H1 (cell line): ENCODE data around the gene NEUROD4. TPM values are rescaled to one million over a fixed set of nuclear protein-coding genes. Genes with fewer than 3 reads are reported as not detected.

ENCODE experiments used
- KDM5A ChIP-seq: fragments of 200-600 bp; IDR thresholded peaks from 2 replicates; pipeline ENCODE4 v1.7.1; 2012; ENCODE audit warnings: mild to moderate bottlenecking, low read length, inconsistent platforms, mixed read lengths
- polyA plus RNA-seq, 7 experiments: library from polyadenylated mRNA; depleted of rRNA in 3 of 7; stranded (reverse) in 5 of 7; unstranded in 2 of 7; fragments of >200 nt in 5 of 7; fragments of 200-250 nt in 2 of 7; gene quantifications; 1 replicate in 5 of 7; 2 replicates in 1 of 7; 4 replicates in 1 of 7; pipeline versions ENCODE4 v1.2.1 to v1.2.3, GENCODE V29; 2011 to 2013; ENCODE audit warnings: missing spikeins in 2 of 7, mixed read lengths in 2 of 7
- total RNA-seq: library from RNA; stranded (reverse); fragmentation: NEBNext Ultra II Directional; extraction: Animal tissue kit (Norgen Biotek cat#: 25700); gene quantifications from 2 replicates; pipeline ENCODE4 v1.2.1, GENCODE V29; 2021
- TF ChIP-seq, protein P1 (sequence below): fragments of 300-600 bp; sonication (generic); IDR thresholded peaks from 2 replicates; pipeline ENCODE4 v1.7.1; 2012; ENCODE audit warnings: low read length, moderate library complexity, mild to moderate bottlenecking, inconsistent platforms; ENCODE audit not compliant: insufficient replicate concordance

Gene NEUROD4
- total and polyA plus RNA-seq, 2 of the 8 experiments (the other 6 are each of a cell fraction or from before 2014, with no cell fraction given): not detected

- TF ChIP-seq, protein P1, sequence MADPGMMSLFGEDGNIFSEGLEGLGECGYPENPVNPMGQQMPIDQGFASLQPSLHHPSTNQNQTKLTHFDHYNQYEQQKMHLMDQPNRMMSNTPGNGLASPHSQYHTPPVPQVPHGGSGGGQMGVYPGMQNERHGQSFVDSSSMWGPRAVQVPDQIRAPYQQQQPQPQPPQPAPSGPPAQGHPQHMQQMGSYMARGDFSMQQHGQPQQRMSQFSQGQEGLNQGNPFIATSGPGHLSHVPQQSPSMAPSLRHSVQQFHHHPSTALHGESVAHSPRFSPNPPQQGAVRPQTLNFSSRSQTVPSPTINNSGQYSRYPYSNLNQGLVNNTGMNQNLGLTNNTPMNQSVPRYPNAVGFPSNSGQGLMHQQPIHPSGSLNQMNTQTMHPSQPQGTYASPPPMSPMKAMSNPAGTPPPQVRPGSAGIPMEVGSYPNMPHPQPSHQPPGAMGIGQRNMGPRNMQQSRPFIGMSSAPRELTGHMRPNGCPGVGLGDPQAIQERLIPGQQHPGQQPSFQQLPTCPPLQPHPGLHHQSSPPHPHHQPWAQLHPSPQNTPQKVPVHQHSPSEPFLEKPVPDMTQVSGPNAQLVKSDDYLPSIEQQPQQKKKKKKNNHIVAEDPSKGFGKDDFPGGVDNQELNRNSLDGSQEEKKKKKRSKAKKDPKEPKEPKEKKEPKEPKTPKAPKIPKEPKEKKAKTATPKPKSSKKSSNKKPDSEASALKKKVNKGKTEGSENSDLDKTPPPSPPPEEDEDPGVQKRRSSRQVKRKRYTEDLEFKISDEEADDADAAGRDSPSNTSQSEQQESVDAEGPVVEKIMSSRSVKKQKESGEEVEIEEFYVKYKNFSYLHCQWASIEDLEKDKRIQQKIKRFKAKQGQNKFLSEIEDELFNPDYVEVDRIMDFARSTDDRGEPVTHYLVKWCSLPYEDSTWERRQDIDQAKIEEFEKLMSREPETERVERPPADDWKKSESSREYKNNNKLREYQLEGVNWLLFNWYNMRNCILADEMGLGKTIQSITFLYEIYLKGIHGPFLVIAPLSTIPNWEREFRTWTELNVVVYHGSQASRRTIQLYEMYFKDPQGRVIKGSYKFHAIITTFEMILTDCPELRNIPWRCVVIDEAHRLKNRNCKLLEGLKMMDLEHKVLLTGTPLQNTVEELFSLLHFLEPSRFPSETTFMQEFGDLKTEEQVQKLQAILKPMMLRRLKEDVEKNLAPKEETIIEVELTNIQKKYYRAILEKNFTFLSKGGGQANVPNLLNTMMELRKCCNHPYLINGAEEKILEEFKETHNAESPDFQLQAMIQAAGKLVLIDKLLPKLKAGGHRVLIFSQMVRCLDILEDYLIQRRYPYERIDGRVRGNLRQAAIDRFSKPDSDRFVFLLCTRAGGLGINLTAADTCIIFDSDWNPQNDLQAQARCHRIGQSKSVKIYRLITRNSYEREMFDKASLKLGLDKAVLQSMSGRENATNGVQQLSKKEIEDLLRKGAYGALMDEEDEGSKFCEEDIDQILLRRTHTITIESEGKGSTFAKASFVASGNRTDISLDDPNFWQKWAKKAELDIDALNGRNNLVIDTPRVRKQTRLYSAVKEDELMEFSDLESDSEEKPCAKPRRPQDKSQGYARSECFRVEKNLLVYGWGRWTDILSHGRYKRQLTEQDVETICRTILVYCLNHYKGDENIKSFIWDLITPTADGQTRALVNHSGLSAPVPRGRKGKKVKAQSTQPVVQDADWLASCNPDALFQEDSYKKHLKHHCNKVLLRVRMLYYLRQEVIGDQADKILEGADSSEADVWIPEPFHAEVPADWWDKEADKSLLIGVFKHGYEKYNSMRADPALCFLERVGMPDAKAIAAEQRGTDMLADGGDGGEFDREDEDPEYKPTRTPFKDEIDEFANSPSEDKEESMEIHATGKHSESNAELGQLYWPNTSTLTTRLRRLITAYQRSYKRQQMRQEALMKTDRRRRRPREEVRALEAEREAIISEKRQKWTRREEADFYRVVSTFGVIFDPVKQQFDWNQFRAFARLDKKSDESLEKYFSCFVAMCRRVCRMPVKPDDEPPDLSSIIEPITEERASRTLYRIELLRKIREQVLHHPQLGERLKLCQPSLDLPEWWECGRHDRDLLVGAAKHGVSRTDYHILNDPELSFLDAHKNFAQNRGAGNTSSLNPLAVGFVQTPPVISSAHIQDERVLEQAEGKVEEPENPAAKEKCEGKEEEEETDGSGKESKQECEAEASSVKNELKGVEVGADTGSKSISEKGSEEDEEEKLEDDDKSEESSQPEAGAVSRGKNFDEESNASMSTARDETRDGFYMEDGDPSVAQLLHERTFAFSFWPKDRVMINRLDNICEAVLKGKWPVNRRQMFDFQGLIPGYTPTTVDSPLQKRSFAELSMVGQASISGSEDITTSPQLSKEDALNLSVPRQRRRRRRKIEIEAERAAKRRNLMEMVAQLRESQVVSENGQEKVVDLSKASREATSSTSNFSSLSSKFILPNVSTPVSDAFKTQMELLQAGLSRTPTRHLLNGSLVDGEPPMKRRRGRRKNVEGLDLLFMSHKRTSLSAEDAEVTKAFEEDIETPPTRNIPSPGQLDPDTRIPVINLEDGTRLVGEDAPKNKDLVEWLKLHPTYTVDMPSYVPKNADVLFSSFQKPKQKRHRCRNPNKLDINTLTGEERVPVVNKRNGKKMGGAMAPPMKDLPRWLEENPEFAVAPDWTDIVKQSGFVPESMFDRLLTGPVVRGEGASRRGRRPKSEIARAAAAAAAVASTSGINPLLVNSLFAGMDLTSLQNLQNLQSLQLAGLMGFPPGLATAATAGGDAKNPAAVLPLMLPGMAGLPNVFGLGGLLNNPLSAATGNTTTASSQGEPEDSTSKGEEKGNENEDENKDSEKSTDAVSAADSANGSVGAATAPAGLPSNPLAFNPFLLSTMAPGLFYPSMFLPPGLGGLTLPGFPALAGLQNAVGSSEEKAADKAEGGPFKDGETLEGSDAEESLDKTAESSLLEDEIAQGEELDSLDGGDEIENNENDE: no peak
- TF ChIP-seq KDM5A: no peak
- TF ChIP-seq, all 59 proteins: peak for 0
These were observed 32.1 kb upstream of the NEUROD4 start (continued) for GRCh38 chr12:54987611-54988231.
